IMR-90 (cell line): ENCODE data around the gene CLDN34. TPM values are rescaled to one million over a fixed set of nuclear protein-coding genes. Genes with fewer than 3 reads are reported as not detected.

Source experiments
- ATAC-seq: fragments of 200-7000 bp; cut with Tn5 transposase; 2 replicates; pipeline ENCODE4 v1.9.1; 2020; ENCODE audit warnings: low read depth, mild to moderate bottlenecking, moderate library complexity
- BruUV-seq: library from RNA; stranded (reverse); fragments of 400-500 nt; replicated peaks from 2 replicates; lab custom pipeline; 2021; lab: Mats Ljungman, UMichigan
- CTCF ChIA-PET: fragments of 300-600 bp; formaldehyde crosslinking; extraction: SDS; loops from one replicate; lab custom pipeline; 2021; ENCODE audit warnings: antibody characterized with exemption; lab: Yijun Ruan, JAX
- POLR2A ChIA-PET: fragments of 300-600 bp; sonication (Branson Sonifier 250); formaldehyde crosslinking; loops from one replicate; lab custom pipeline; 2022; ENCODE audit warnings: antibody characterized with exemption; ENCODE audit not compliant: unreplicated experiment; lab: Charles Lee
- DNase-seq: peaks from one replicate; pipeline ENCODE4 v3.0.0; 2013
- H2AFZ ChIP-seq: replicated peaks from 2 replicates; pipeline ENCODE3; 2013; ENCODE audit warnings: low read length, mild to moderate bottlenecking; ENCODE audit not compliant: poor library complexity
- H2AK5ac ChIP-seq: 2 replicates; pipeline ENCODE4 v1.6.1; 2013; ENCODE audit warnings: low read depth, low read length, inconsistent platforms
- H2AK9ac ChIP-seq: replicated peaks from 2 replicates; pipeline ENCODE3; 2013; ENCODE audit warnings: mild to moderate bottlenecking, low read depth, low read length, moderate library complexity; ENCODE audit not compliant: poor library complexity
- H2BK120ac ChIP-seq: 2 replicates; pipeline ENCODE4 v1.6.1; 2013; ENCODE audit warnings: low read depth, low read length, inconsistent platforms
- H2BK15ac ChIP-seq: 3 replicates; pipeline ENCODE4 v1.6.1; 2013; ENCODE audit warnings: low read depth, low read length, inconsistent platforms
- H2BK20ac ChIP-seq: 2 replicates; pipeline ENCODE4 v1.6.1; 2013; ENCODE audit warnings: low read depth, mild to moderate bottlenecking, inconsistent platforms, low read length, moderate library complexity
- H2BK5ac ChIP-seq: 2 replicates; pipeline ENCODE4 v1.6.1; 2013; ENCODE audit warnings: mild to moderate bottlenecking, low read depth, low read length, inconsistent platforms; ENCODE audit not compliant: poor library complexity, severe bottlenecking
- H3K14ac ChIP-seq: replicated peaks from 2 replicates; pipeline ENCODE4 v1.6.1; 2013; ENCODE audit warnings: low read depth, low read length, inconsistent platforms
- H3K18ac ChIP-seq: 2 replicates; pipeline ENCODE4 v1.6.1; 2013; ENCODE audit warnings: low read depth, low read length, control low read depth
- H3K23ac ChIP-seq: 2 replicates; pipeline ENCODE4 v1.6.1; 2013; ENCODE audit warnings: low read depth, low read length, inconsistent platforms
- H3K27ac ChIP-seq: 2 replicates; pipeline ENCODE4 v1.5.1; 2013; ENCODE audit warnings: mild to moderate bottlenecking, control low read depth, low read length; ENCODE audit not compliant: insufficient read depth
- H3K27me3 ChIP-seq: 2 replicates; pipeline ENCODE4 v1.6.1; 2013; ENCODE audit warnings: low read length; ENCODE audit not compliant: control insufficient read depth, insufficient read depth
- H3K36me3 ChIP-seq: 2 replicates; pipeline ENCODE4 v1.6.1; 2013; ENCODE audit warnings: low read length, mixed read lengths; ENCODE audit not compliant: control insufficient read depth, insufficient read depth
- H3K4ac ChIP-seq: 2 replicates; pipeline ENCODE4 v1.6.1; 2013; ENCODE audit warnings: low read depth, low read length, inconsistent platforms
- H3K4me1 ChIP-seq: 2 replicates; pipeline ENCODE4 v1.6.1; 2013; ENCODE audit warnings: low read length, mixed read lengths; ENCODE audit not compliant: control insufficient read depth, insufficient read depth
- H3K4me2 ChIP-seq: 2 replicates; pipeline ENCODE4 v1.6.1; 2013; ENCODE audit warnings: low read depth, mild to moderate bottlenecking, control low read depth, low read length, moderate library complexity
- H3K4me3 ChIP-seq: 2 replicates; pipeline ENCODE4 v1.5.1; 2013; ENCODE audit warnings: low read depth, mild to moderate bottlenecking, control low read depth, low read length, moderate library complexity; ENCODE audit not compliant: insufficient read depth
- H3K56ac ChIP-seq: 2 replicates; pipeline ENCODE4 v1.6.1; 2013; ENCODE audit warnings: low read length, inconsistent platforms; ENCODE audit not compliant: insufficient read depth; ENCODE audit errors: extremely low read depth
- H3K79me1 ChIP-seq, 2 experiments: 2 replicates each; pipeline ENCODE4 v1.6.1; 2013; ENCODE audit warnings: low read length in 2 of 2, inconsistent platforms in 1 of 2, low read depth in 1 of 2
- H3K9ac ChIP-seq: 2 replicates; pipeline ENCODE4 v1.6.1; 2013; ENCODE audit warnings: low read depth, low read length, control low read depth
- H3K9me1 ChIP-seq: 2 replicates; pipeline ENCODE4 v1.6.1; 2013; ENCODE audit warnings: low read length, inconsistent platforms; ENCODE audit not compliant: insufficient read depth
- H3K9me3 ChIP-seq: 2 replicates; pipeline ENCODE4 v1.6.1; 2013; ENCODE audit warnings: low read length; ENCODE audit not compliant: control insufficient read depth, insufficient read depth
- H4K20me1 ChIP-seq: 2 replicates; pipeline ENCODE4 v1.6.1; 2013; ENCODE audit warnings: low read length, inconsistent platforms; ENCODE audit not compliant: insufficient read depth
- H4K5ac ChIP-seq: 2 replicates; pipeline ENCODE4 v1.6.1; 2013; ENCODE audit warnings: mild to moderate bottlenecking, low read depth, low read length, control low read depth
- H4K8ac ChIP-seq, 2 experiments: 2 replicates each; pipeline ENCODE4 v1.6.1; 2013; ENCODE audit warnings: low read depth in 2 of 2, low read length in 2 of 2, control low read depth in 1 of 2, inconsistent platforms in 1 of 2
- H4K91ac ChIP-seq: 2 replicates; pipeline ENCODE4 v1.6.1; 2013; ENCODE audit warnings: low read depth, low read length, inconsistent platforms; ENCODE audit not compliant: insufficient read depth
- CEBPB ChIP-seq: IDR thresholded peaks from 2 replicates; pipeline ENCODE4 v1.6.1; 2012; ENCODE audit warnings: low read depth, low read length, improper control_type of control experiment
- CTCF ChIP-seq: conservative IDR thresholded peaks from 2 replicates; pipeline ENCODE4 v1.5.1; 2012; ENCODE audit warnings: mild to moderate bottlenecking, low read depth, low read length, improper control_type of control experiment
- ELK1 ChIP-seq: fragments of 150-350 bp; IDR thresholded peaks from 2 replicates; pipeline ENCODE4 v1.6.1; 2016; ENCODE audit warnings: low read depth, mild to moderate bottlenecking, low read length, moderate library complexity, borderline replicate concordance
- FOS ChIP-seq: fragments of 150-350 bp; IDR thresholded peaks from 2 replicates; pipeline ENCODE4 v1.6.1; 2016; ENCODE audit warnings: low read depth, low read length
- MAFK ChIP-seq: IDR thresholded peaks from 2 replicates; pipeline ENCODE4 v1.6.1; 2012; ENCODE audit warnings: low read depth, low read length, improper control_type of control experiment
- MAZ ChIP-seq: IDR thresholded peaks from 2 replicates; pipeline ENCODE4 v1.6.1; 2012; ENCODE audit warnings: low read depth, mild to moderate bottlenecking, low read length, improper control_type of control experiment, moderate library complexity, borderline replicate concordance
- MXI1 ChIP-seq: IDR thresholded peaks from 2 replicates; pipeline ENCODE4 v1.6.1; 2012; ENCODE audit warnings: low read depth, mild to moderate bottlenecking, low read length, moderate library complexity, borderline replicate concordance
- POLR2A ChIP-seq: IDR thresholded peaks from 2 replicates; pipeline ENCODE4 v1.6.1; 2012; ENCODE audit warnings: mild to moderate bottlenecking, low read depth, low read length
- RAD21 ChIP-seq: IDR thresholded peaks from 2 replicates; pipeline ENCODE4 v1.6.1; 2012; ENCODE audit warnings: low read length, improper control_type of control experiment
- RCOR1 ChIP-seq: IDR thresholded peaks from 2 replicates; pipeline ENCODE4 v1.6.1; 2012; ENCODE audit warnings: mild to moderate bottlenecking, low read length, improper control_type of control experiment; ENCODE audit not compliant: insufficient replicate concordance
- RFX5 ChIP-seq: IDR thresholded peaks from 2 replicates; pipeline ENCODE4 v1.8.0; 2012; ENCODE audit warnings: low read depth, mild to moderate bottlenecking, low read length, moderate library complexity
- SMC3 ChIP-seq: fragments of 150-350 bp; IDR thresholded peaks from 2 replicates; pipeline ENCODE4 v1.6.1; 2016; ENCODE audit warnings: low read depth, mild to moderate bottlenecking, antibody characterized with exemption, low read length, moderate library complexity
- USF2 ChIP-seq: fragments of 150-350 bp; IDR thresholded peaks from 2 replicates; pipeline ENCODE4 v1.6.1; 2017; ENCODE audit warnings: mild to moderate bottlenecking, antibody characterized with exemption, low read length, low read depth
- WGBS, 2 experiments: methylation state at CpG; one replicate each; pipeline versions ENCODE4 v1.1.5 to v1.1.7; 2013; ENCODE audit warnings: missing lambda C conversion rate in 2 of 2; ENCODE audit not compliant: insufficient read length in 1 of 2; ENCODE audit errors: extremely low coverage in 2 of 2; 5-methylcytosine and 5-hydroxymethylcytosine counted together
- dilution Hi-C: fragments of 300-500 bp; cut with HindIII; formaldehyde crosslinking; loops from one replicate; pipeline ENCODE4 v1.14.3; 2018; ENCODE audit warnings: low sequenced_read_pairs; ENCODE audit not compliant: unreplicated experiment
- in situ Hi-C: fragments of 300-500 bp; cut with MboI; formaldehyde crosslinking; loops from 3 replicates; pipeline ENCODE4 v1.14.3; 2019; ENCODE audit warnings: low sequenced_read_pairs, inconsistent platforms, mixed read lengths
- intact Hi-C: fragments of 100-400 bp; cut with micrococcal nuclease; formaldehyde crosslinking; loops from 2 replicates; pipeline ENCODE4 v1.10.0; 2022
- polyA plus RNA-seq, 3 experiments: library from polyadenylated mRNA; depleted of rRNA; stranded (reverse); fragments of >200 nt; gene quantifications; 2 replicates each; pipeline ENCODE4 v1.2.3, GENCODE V29; 2012; ENCODE audit warnings: low replicate concordance in 1 of 3
- total RNA-seq: library from RNA; depleted of rRNA; stranded (reverse); fragments of >200 nt; gene quantifications from 2 replicates; pipeline ENCODE4 v1.2.3, GENCODE V29; 2012

Gene CLDN34
- total and polyA plus RNA-seq, 2 of the 4 experiments (the other 2 are of a cell fraction), result 0.14 TPM; not detected in 1

DNA sequence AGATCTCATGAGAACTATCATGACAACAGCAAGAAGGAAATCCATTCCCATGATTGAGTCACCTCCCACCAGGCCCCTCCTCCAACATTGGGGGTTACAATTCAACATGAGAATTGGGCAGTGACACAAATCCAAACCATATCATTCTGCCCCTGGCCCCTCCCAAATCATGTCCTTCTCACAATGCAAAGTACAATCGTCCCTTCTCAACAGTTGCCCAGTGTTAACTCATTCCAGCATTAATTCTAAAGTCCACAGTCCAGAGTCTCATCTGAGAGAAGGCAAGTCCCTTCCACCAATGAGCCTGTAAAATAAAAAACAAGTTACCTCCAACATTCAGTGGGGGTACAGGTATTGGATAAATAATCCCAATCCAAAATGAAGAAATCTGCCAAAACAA lies 14.9 kb upstream of the CLDN34 start:
- ChIA-PET POLR2A (no interaction called here), CTCF (no interaction called here)
- no peak overlapping the region for H3K56ac ChIP-seq
- no peak overlapping the region for H4K91ac ChIP-seq
- no peak overlapping the region for H2AK5ac ChIP-seq
- TF ChIP-seq ELK1 (no peak), POLR2A (no peak), CTCF (no peak), USF2 (no peak), CEBPB (no peak), MXI1 (no peak), FOS (no peak), SMC3 (no peak), RCOR1 (no peak), RFX5 (no peak), MAFK (no peak), MAZ (no peak), RAD21 (no peak)
- no peak overlapping the region for H3K27ac ChIP-seq
- no peak overlapping the region for H3K23ac ChIP-seq
- H3K27me3 ChIP-seq, result no peaks in the 10 kb centered on the region
- H3K4me1 ChIP-seq, result peaks cover 13% of the 10 kb centered on the region
- no peak overlapping the region for H2AFZ ChIP-seq
- no peak overlapping the region for H2AK9ac ChIP-seq
- ATAC-seq (no peak), DNase-seq (no peak)
- H2BK5ac ChIP-seq, result no peak overlapping the region
- dilution Hi-C loops, result no loop called here
- H3K9me1 ChIP-seq, result 0 out of 2 replicates have a peak, but pooled peaks cover 2% of the 10 kb centered on the region
- no peak overlapping the region for H3K4ac ChIP-seq
- no peak overlapping the region for H3K18ac ChIP-seq
- BruUV-seq, result no TSS peak
- no peak overlapping the region for H3K4me2 ChIP-seq
- no peak overlapping the region for H2BK20ac ChIP-seq
- H4K5ac ChIP-seq, result no peak overlapping the region; the same call in 1 of the 2 replicates
- no CpG with 5 or more reads among the region's 1 CpG for WGBS, 2 experiments
- no peak overlapping the region for H2BK120ac ChIP-seq
- H3K4me3 ChIP-seq, result no peak overlapping the region
- no peak overlapping the region for H4K8ac ChIP-seq
- H3K79me1 ChIP-seq, result no peaks in the 10 kb centered on the region
- no peak overlapping the region for H3K9ac ChIP-seq
- H3K14ac ChIP-seq, result no peak overlapping the region
- intact Hi-C loops, result no loop called here
- H2BK15ac ChIP-seq, result no peak overlapping the region
- H4K20me1 ChIP-seq, result no peaks in the 10 kb centered on the region
- H3K36me3 ChIP-seq, result no peaks in the 10 kb centered on the region
- peaks cover 9% of the 10 kb centered on the region; the same call in 1 of the 2 replicates for H3K9me3 ChIP-seq
- in situ Hi-C loops, result no loop called here
